A549 (cell line): ENCODE measurements around the gene SPPL2B.

Experiments
- BHLHE40 ChIP-seq: IDR thresholded peaks from 2 replicates; pipeline ENCODE4 v1.6.1; 2012; ENCODE audit warnings: low read depth, low read length, inconsistent platforms
- CHD2 ChIP-seq: fragments of 150-350 bp; IDR thresholded peaks from 2 replicates; pipeline ENCODE4 v1.6.1; 2014; ENCODE audit warnings: low read length; ENCODE audit not compliant: partially characterized antibody
- CTCF ChIP-seq: fragments of >200 bp; sonication (Bioruptor Twin); formaldehyde crosslinking; IDR thresholded peaks from 3 replicates; pipeline ENCODE4 v1.5.1; 2016
- EP300 ChIP-seq, 2 experiments: fragments of >200 bp; sonication (Bioruptor Twin); formaldehyde crosslinking; IDR thresholded peaks; 2 replicates in 1 of 2; 3 replicates in 1 of 2; pipeline ENCODE4 v1.6.1; 2016 to 2017
- REST ChIP-seq: fragments of 200-600 bp; sonication (generic); IDR thresholded peaks from 2 replicates; pipeline ENCODE4 v1.6.1; 2016; ENCODE audit warnings: antibody characterized with exemption, mild to moderate bottlenecking, moderate library complexity

DNA sequence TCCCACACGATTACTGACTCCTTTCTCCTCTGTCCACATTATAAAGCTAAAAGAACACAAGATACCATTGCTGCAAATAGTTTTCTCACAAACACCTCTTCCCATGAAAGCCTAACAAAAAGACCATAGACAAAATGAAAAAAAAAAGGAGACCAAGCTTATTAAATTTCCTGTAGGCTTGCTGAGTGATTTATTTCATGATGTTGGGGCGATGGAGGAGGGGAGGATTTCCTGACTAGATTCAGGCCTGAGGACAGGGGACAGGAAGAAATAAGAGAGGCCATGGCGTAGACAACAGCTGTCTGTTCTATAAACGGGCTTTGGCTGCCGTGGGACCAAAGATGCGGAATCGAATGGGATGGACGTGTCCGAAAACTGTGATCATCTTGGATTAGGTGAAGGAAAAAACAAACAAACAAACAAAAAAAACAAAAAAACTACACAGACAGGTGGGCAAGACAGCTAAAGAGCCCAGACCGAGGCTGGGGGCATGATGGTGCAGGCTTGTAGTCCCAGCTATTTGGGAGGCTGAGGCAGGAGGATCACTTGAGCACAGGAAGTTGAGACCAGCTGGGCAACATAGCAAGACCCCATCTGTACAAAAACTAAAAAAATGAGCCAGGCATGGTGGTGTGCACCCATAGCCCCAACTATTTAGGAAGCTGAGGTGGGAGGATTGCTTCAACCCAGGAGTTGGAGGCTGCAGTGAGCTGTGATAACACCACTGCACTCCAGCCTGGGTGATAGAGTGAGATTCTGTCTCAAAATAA, 36.9 kb downstream of the SPPL2B start:
- TF ChIP-seq CTCF (no peak), REST (no peak), BHLHE40 (no peak), CHD2 (no peak), EP300 (IDR thresholded peaks at IDR 0.05) (no peak)
